Ovary (tissue), 3 donors: ENCODE results near the gene C11orf87.

Source experiments
- EP300 ChIP-seq: sonication (generic); formaldehyde crosslinking; IDR thresholded peaks from one replicate; pipeline ENCODE4 v1.6.1; 2017; ENCODE audit warnings: antibody characterized with exemption
- POLR2A ChIP-seq: fragments of 450-650 bp; IDR thresholded peaks from one replicate; pipeline ENCODE4 v1.6.1; 2017; ENCODE audit warnings: antibody characterized with exemption, mild to moderate bottlenecking, moderate library complexity
- TF ChIP-seq, protein P1 (sequence below), 3 donors: fragments of 450-650 bp in 2 of 3; fragments of 200-600 bp in 1 of 3; IDR thresholded peaks; one replicate each; pipeline versions ENCODE4 v1.5.1 to v1.8.0; 2016 to 2022; ENCODE audit warnings: antibody characterized with exemption in 3 of 3, mild to moderate bottlenecking in 1 of 3
- donor health status: DM: no; HTN: no; CAD: no.

DNA sequence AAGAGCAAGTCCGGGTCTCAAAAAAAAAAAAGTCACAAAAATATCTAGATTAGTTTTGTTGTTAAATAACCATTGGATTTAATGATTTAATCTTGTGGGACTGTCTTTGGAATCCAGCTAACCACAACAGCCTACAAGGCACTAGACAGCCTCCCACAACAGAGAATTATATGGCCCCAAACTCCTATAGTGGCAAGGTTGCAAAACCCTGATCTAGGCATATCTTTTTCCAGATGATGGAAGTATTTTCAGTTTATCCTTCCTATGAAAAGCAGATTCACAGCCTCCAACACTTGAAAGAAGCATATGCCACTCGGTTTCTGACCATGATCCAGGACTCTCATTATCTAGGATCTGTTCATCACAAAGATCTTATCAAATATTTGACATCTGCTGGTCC lies 5.4 kb upstream of the C11orf87 start:
- TF ChIP-seq, protein P1, sequence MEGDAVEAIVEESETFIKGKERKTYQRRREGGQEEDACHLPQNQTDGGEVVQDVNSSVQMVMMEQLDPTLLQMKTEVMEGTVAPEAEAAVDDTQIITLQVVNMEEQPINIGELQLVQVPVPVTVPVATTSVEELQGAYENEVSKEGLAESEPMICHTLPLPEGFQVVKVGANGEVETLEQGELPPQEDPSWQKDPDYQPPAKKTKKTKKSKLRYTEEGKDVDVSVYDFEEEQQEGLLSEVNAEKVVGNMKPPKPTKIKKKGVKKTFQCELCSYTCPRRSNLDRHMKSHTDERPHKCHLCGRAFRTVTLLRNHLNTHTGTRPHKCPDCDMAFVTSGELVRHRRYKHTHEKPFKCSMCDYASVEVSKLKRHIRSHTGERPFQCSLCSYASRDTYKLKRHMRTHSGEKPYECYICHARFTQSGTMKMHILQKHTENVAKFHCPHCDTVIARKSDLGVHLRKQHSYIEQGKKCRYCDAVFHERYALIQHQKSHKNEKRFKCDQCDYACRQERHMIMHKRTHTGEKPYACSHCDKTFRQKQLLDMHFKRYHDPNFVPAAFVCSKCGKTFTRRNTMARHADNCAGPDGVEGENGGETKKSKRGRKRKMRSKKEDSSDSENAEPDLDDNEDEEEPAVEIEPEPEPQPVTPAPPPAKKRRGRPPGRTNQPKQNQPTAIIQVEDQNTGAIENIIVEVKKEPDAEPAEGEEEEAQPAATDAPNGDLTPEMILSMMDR (IDR thresholded peaks at IDR 0.05) = no peak
- TF ChIP-seq POLR2A (no peak), EP300 (no peak)
